ENCODE data around the gene SARS1. TPM values are rescaled to one million over a fixed set of nuclear protein-coding genes. Genes with fewer than 3 reads are reported as not detected.
"Not testable (repeated sequence)": the region's sequence is repeated elsewhere in the genome, so short reads cannot be mapped to it uniquely, and the experiment has no call there.

Gene SARS1
- total RNA-seq, 4 donors from 2014 or later, result 164 to 264 (median 200) TPM

DNA sequence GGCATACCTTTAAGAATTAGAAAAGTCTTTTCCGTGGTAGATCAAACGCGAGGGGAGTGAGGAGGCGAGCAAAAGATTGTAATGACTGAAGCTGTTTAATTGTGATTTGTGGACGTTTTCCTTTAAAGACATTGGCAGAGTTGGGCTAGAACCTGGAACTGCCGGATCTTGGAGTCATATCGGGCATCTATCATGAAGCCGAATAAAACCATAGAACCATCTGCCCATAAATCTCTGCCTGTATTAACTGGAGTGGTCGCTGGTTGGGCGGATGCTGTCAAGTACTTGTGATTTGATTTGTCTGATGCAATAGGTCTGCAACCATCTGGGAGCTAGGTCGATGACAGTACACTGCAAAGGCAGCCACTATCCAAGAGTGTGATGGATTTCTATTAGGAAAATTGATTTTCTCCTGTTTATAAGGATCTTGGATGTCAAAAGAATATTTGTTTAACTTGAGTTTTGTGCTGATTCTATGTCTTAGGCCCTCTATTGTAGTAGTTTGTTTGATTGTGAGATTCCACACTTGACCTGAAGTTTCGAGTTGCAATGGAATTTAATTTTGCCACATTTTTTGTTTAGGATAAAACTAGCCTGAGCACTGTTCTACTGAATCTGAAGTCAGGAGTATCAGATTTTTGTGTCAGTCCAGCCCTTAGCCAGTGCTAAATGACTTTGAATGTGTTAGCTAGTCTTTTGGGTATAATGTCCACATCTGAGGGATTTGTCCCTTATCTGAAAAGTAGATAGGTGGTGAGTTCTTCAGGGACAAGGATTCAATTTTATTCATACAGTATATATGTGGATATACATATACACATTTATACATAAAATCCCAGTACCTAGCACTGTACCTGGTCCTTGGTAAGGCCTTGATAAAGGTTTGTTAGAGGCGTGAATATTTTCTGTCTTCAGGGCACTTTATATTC is 1.2 kb downstream of the SARS1 start:
- intact Hi-C loops (cut with DNase I), result no loop called here
- peak; percentile 51 to 54 for DNase-seq
- no peaks in the 10 kb centered on the region for H3K27me3 ChIP-seq
- peak overlapping the region; percentile 55 to 69 (median 66) for H3K4me3 ChIP-seq (replicated peaks in 1 of 3)
- peaks cover 21 to 34% of the 10 kb centered on the region in 2 donors for H3K4me1 ChIP-seq
- WGBS, 2 donors, result 12 to 13% methylated on average over 13 of the region's 13 CpGs
- H3K36me3 ChIP-seq, result no peaks in the 10 kb centered on the region
- peak overlapping the region; percentile 34 to 92 (median 81) for H3K27ac ChIP-seq
- H3K9me3 ChIP-seq, result no peaks in the 10 kb centered on the region
- TF ChIP-seq POLR2A (IDR thresholded peaks at IDR 0.05), result no peak
- TF ChIP-seq, protein P1, sequence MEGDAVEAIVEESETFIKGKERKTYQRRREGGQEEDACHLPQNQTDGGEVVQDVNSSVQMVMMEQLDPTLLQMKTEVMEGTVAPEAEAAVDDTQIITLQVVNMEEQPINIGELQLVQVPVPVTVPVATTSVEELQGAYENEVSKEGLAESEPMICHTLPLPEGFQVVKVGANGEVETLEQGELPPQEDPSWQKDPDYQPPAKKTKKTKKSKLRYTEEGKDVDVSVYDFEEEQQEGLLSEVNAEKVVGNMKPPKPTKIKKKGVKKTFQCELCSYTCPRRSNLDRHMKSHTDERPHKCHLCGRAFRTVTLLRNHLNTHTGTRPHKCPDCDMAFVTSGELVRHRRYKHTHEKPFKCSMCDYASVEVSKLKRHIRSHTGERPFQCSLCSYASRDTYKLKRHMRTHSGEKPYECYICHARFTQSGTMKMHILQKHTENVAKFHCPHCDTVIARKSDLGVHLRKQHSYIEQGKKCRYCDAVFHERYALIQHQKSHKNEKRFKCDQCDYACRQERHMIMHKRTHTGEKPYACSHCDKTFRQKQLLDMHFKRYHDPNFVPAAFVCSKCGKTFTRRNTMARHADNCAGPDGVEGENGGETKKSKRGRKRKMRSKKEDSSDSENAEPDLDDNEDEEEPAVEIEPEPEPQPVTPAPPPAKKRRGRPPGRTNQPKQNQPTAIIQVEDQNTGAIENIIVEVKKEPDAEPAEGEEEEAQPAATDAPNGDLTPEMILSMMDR (IDR thresholded peaks at IDR 0.05), result no peak

DNA sequence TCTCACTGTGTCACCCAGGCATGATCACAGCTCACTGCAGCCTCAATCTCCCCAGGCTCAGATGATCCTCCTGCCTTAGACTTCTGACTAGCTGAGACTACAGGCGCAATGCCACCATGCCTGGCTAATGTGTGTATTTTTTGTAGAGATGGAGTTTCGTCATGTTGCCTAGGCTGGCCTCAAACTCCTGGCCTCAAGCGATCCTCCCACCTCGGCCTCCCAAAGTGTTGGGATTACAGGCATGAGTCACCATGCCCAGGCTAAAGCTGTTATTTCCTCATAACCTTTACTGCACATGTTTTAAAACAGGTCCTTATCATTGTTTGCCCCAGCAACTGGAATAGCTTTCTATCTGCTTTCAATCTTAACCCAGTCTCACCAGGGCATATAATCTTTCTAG is 2.9 kb downstream of the SARS1 start:
- Histone ChIP-seq H3K4me3 (replicated peaks in 1 of 3) (no peak overlapping the region), H3K9me3 (no peaks in the 10 kb centered on the region), H3K27ac (no peak overlapping the region), H3K4me1 (peaks cover 21 to 34% of the 10 kb centered on the region in 2 donors), H3K36me3 (no peaks in the 10 kb centered on the region), H3K27me3 (no peaks in the 10 kb centered on the region)
- intact Hi-C loops (cut with DNase I), result no loop called here
- 93 to 95% methylated on average over 4 of the region's 4 CpGs for WGBS, 2 donors
- TF ChIP-seq POLR2A (IDR thresholded peaks at IDR 0.05), result no peak
- TF ChIP-seq, protein P1 (IDR thresholded peaks at IDR 0.05), result no peak
- DNase-seq, result no peak

DNA sequence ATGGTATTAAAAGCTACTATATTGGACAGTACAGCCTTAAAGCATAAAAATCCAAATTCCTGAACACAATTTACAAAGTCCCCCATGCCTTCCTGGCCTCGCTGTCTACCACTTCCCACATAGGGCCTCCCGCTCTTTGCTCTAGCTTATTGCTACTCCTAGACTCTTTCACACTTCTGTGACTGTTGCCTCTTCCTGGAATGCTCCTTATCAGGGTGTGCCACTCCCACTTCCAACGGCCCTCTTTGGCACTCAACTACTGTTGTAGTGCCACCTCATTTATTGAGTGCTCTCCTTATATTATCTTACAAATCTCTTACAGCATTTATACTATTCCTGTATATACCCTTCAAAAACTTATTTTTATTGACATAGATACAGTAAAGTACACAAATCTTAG is 4.8 kb downstream of the SARS1 start:
- TF ChIP-seq POLR2A (IDR thresholded peaks at IDR 0.05), result no peak
- TF ChIP-seq, protein P1 (IDR thresholded peaks at IDR 0.05), result no peak
- 69 to 72% methylated on average over 3 of the region's 3 CpGs for WGBS, 2 donors
- no peak overlapping the region for H3K4me3 ChIP-seq (replicated peaks in 1 of 3)
- no peaks in the 10 kb centered on the region for H3K9me3 ChIP-seq
- peak; percentile 24 to 25 for DNase-seq
- intact Hi-C loops (cut with DNase I), result no loop called here
- H3K27ac ChIP-seq, result no peak overlapping the region
- H3K27me3 ChIP-seq, result no peaks in the 10 kb centered on the region
- peaks cover 18 to 29% of the 10 kb centered on the region in 2 donors for H3K4me1 ChIP-seq
- H3K36me3 ChIP-seq, result no peaks in the 10 kb centered on the region

DNA sequence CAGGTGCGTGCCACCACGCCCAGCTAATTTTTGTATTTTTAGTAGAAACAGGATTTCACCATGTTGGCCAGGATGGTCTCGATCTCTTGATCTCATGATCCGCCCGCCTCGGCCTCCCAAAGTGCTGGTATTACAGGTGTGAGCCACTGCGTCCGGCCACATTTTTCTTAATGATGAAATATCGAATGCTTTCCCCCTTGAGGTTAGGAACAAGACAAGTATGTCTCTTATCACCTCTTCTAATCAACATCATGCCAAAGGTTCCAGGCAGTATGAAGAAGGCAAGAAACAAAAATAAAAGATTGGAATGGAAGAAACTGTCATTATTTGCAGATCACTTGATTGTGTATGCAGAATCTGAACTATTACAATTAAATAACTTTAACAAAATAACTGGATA is 7.5 kb downstream of the SARS1 start:
- WGBS, 2 donors, result 96 to 97% methylated on average over 9 of the region's 9 CpGs
- intact Hi-C loops (cut with DNase I), result not testable (repeated sequence)

DNA sequence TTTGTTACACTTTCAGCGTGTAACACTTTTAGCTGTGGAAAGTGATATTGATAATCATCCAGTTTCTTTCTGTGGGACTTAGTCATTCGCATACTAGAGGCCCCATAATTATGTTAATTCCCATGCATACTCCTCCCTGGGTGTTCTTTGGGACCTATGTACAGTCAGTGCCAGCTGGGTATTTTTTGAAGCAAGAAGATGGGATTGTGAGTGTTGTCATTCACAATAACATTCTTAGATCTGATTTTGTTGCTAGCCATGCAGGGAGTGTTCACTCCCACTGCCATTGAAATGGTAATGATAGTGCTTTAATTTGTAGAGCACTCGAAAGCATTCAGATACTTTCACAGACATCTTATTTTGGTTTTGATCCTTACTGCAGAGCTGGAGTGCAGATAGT is 11.6 kb downstream of the SARS1 start:
- H3K4me3 ChIP-seq (replicated peaks in 1 of 3), result no peak overlapping the region
- no peaks in the 10 kb centered on the region for H3K4me1 ChIP-seq
- H3K27me3 ChIP-seq, result no peaks in the 10 kb centered on the region
- intact Hi-C loops (cut with DNase I), result no loop called here
- 89 to 95% methylated on average over 3 of the region's 3 CpGs for WGBS, 2 donors
- H3K27ac ChIP-seq, result no peak overlapping the region
- peaks cover 19 to 23% of the 10 kb centered on the region in 2 donors for H3K36me3 ChIP-seq
- no peak for DNase-seq
- H3K9me3 ChIP-seq, result no peaks in the 10 kb centered on the region
- no peak for TF ChIP-seq POLR2A (IDR thresholded peaks at IDR 0.05)
- TF ChIP-seq, protein P1 (IDR thresholded peaks at IDR 0.05), result no peak

More for the DNA sequence above, 7.5 kb downstream of the SARS1 start:
- not testable (repeated sequence) for DNase-seq; H3K4me3 ChIP-seq (replicated peaks in 1 of 3); H3K36me3 ChIP-seq; H3K27me3 ChIP-seq; H3K9me3 ChIP-seq; H3K27ac ChIP-seq
- peaks cover 6 to 17% of the 10 kb centered on the region in 2 donors for H3K4me1 ChIP-seq

All from thyroid gland (tissue), 4 donors.